Activated naive CD4-positive, alpha-beta T cell treated with Interleukin-2 at 50 U/mL for 16 hours (primary cell): ENCODE measurements around the gene TRHDE.

Source experiments
- DNase-seq: peaks from one replicate; pipeline ENCODE4 v3.0.0-alpha.2; 2020

Gene TRHDE

DNA sequence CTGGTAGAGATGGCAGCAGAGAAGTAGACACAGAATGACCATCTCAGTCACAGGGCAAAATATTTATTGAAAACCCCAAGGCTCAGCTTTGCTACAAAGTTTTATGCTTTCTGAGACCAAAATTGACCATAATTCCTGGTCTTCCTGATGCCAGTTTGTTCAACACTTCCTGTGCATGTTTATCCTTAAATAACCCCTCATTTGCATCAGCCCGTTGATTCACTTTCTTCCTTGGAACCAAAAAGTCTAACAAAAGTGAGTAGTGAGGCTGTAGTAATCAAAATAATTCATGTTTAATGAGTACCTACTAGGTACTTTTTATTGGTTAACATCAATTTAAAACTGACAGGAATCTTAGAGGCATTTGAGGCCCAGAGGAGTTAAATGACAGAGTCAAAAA is 51.7 kb downstream of the TRHDE start:
- no peak for DNase-seq

DNA sequence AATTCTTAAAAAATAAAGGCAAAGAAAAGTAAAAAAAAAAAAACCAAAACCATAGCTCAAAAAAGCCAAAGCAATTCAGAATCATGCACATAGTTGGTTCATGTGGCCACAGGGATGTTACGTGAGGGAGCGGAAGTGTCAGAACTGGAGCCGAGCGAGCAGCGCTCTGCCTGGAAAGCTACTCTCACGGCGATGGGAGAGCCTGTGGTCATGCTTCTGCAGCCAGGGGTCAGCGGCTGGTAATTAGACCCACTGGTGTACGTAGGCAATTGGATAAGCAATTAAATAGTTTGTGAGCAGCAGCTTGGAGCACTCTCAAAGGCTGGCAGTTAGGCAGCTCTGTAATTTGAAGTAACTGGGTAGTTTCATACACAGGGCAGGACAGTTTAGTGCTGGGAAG is 58.1 kb downstream of the TRHDE start:
- DNase-seq, result no peak

DNA sequence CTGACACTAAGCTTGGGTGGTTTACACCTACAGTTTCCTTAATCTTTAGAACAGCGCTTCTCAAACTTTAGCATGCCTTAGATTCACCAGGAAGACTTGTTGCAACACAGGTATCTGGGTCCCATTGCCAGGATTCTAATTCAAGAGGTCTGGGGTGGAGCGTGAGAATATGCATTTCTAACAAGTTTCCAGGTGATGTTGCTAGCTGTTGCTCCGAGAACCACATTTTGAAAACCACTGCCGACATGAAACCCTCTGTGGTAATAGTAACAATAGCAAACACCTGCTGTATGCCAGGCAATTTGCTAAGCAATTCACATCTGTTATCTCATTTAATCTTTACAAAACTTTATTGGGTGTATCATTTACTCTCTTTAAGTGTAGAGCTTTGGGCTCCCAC is 58.6 kb downstream of the TRHDE start:
- DNase-seq, result no peak

DNA sequence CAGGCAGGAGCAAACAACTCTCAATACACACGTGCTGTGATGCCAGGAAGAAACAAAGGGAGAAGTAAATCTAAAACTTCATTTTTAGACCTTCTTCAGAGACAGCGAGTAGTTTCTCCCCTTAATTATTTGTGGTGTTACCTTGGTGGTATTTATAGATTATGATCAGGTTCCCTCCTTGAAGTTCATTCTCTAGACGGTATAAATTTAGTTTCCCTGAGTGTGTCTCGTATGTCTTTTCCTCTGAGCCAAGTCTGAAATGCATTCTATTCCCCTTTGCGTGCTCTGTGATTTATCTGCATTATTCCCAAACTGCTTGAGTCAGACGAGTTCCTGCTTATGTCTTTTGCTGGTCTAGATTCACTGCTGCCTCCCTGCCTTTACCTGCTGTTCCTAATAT is 65.2 kb downstream of the TRHDE start:
- DNase-seq, result no peak

DNA sequence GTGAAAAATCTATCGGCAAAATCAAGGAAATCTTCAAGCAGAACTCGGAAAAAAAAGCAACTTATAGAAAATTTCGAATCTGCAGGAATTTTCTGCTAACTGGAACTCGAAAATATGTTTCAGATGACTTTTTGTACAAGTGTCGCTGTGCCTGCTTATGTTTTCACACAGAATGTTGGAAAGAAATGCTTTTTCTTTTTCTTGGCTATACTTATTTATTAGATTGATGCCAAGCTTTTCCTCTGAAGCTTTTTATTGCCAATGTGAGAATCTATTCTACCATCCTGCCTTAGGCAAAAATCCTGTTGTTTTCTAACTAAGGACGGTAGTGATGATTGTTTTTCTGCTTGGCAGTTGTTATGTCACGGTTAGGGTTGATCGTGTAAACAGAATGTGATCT is 65.8 kb downstream of the TRHDE start:
- DNase-seq, result no peak

DNA sequence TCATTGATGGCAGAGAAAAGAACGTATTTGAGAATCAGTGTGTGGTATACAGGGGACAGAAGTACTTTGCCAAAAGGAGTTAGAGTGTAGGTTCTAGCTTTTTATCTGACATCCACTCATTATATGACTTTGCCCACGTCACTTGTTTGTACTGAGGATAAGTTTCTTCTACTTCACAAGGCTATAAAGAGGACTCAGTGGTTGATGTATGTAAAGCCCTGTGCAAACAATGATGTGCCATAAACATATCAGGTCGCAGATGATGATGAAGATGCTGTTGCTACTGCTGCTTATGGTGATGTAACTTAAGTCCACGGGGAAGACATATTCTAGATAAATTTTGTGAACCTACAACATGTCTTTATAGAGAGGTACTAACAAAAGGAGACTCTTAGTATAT is 66.3 kb downstream of the TRHDE start:
- no peak for DNase-seq

DNA sequence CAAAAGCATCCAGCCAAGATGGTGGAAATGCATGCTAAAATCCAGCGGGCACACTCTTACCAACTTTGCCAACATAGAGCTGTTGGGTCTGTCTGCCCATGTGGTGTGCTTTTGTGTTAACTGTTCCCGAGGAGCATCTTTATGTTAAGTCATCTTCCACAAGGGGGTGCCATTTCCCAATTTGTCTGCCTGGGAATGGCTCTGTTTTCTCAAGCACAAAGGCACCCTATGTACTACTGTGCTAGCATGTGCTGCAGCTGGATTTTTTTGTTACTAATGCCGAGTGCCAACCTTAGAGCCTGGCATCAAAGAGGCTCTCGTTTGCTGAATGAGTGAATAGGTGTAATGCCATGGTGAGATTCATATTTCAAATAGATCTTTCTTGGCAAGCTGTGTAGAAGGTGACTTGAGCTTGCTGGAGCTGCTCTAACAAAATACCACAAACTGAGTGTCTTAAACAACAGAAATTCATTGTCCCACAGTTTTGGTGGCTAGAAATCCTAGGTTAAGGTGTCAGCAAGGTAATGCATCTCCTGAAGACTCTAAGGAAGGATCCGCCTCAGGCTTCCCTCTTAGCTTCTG is 74.3 kb downstream of the TRHDE start:
- peak; percentile 3 for DNase-seq

DNA sequence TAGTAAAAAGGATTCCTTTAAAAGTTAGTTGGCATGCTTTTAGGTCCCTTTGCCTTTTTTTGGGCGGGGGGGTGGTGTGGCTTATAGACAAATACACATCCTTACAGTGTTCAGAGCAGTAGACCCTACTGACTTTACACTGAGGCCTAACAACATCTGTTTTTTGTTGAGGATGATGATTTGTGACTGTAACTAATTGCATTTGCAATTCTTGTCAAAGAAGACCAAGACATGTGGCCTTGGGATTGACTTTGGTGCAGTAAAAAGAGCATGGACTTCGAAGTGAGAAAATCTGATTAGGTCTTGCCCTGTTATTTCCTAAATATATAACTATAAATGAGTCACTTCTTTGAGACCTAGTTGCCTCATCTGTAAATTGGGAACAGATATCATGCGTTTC is 77.3 kb downstream of the TRHDE start:
- no peak for DNase-seq

DNA sequence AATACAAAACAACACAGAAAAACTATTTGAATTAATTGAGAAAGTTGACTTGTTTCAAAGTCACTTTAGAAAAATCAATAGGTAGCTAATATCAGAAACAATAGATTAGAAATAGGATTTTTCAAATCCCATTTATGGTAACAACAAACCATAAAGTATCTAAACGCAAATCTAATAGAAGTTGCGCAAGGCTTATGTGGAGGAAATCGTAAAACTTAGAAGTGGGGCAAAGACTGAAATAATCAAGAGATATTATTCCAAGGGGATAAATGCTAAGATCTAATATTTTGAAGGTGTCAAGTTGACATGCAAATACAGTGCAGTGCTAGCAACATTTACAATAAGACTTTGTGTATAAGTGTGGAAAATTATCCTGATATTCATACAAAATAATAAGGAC is 87.2 kb downstream of the TRHDE start:
- DNase-seq, result no peak

DNA sequence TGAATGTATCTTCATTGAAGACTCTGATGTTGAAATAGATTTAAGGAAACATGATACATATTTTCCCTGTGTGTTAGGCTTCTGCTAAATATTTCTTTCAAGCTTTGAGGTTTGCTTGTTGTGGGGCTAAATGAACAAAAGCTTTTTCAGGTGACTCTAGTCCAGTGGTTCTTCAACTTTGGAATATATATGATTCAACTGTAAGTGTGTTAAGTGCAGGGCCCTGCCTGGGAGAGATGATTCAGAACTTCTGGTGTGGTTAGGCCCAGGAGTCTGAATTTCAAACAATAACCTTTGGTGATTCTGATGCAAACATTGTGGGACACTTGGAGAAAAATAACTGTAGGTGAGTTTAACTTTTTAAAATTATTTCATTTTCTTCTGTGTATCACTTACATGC is 93.0 kb downstream of the TRHDE start:
- DNase-seq, result no peak

DNA sequence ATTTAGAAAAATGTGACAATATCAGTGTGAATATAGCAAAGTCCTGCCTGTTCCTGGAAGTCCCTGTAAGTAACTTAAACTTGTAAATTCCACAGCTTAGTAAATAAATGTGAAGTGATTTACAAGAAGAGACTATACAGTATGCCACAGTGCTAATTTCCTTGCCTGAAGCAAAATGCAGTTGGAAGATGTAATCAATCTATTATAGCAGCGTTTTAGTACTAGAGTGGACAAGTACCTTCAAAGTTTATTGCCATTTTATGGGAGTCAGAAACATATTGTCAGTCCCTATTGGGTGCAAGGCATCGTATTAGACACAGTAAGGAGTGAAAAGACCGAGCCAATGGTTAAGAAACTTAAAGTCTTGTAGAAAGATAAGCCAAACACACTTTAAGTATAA is 94.1 kb downstream of the TRHDE start:
- DNase-seq, result no peak

DNA sequence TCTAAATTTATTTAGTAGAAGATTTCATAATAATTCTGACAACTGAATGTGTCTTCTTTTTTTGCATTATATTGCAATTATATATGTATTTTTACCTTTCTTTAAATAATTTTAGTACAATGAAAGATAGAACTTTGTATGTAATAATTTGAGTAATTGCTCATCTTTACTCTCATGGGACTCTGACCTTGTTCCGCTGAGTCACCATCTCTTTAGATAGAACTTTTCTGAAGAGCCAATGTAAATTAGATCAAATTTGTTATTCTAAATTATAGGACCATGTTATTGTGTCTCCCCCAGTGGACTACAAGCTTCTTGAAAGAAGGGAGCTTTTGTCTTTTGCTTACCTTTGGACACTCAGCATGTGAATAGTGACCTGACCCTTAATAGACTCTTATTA is 96.1 kb downstream of the TRHDE start:
- DNase-seq, result no peak

DNA sequence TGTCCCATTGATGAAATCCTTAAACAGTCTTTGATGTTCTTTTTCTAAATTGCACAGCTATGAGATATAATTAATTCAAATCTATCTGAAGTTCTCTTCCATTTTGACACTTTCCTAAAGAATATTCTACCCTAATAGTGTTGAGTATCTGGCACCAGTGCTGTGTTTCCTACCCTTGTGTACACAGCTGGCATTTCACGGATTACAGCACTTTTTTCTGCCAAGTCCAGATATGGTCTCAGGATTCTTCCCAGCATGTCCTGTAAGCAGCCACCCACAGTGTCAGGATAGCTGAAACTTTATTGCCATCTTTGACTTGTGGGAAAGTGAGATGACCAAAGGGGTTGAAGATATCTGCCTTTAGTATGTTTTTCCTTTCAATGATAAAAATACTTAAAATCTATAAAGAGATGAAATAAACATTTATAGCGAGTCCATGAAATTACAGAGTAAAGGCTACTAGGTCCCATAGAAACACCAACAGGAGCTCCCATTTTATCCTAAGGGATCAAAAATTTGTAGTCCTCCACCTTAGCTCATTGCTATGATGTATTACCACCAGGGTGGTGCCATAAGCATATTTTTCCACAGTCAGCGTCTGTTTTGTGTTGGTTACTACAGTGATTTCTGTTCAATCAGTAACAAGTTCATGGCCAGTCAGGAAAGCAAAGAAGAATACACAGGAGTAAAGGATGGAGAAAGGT is 96.7 kb downstream of the TRHDE start:
- no peak for DNase-seq

DNA sequence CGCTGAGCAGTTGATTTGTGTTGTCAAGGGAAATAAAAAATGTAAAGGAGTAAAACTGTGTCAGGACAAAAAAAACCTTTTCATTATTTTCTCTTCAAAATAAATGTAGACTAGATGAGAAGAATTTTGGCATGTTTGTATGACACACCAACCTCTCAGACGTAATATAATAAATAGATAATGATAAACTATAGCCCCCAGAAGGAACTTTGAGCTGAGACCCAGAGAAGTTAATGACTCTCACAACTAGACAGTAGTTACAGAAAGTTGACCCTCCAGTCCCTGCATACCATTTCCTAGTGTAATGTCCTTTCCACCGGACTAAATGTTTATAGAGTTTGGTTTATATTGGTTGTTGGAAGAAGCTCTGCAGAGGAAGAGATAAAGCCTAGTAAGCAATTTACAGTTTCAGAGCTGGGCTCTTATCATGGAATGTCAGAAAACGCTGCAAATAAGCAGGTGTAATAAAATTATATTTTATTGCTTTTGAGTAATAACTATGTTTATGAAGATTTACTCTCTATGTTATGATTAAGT is 97.3 kb downstream of the TRHDE start:
- DNase-seq, result no peak

DNA sequence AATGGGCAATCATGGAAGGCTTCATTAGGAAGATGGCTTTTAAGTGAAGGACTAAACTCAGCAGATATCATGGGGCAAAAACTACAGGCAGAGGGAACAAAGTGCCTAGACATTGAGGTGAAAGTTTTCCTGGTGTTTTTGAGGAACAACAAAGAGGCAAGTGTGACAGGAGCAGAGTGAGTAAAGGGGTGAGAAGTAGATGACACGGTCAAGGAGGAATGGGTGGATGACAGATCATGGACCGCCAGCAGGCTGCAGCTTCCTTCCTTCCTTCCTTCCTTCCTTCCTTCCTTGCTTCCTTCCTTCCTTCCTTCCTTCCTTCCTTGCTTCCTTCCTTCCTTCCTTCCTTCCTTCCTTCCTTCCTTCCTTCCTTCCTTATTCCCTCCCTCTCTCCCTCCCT is 108.3 kb downstream of the TRHDE start:
- no peak for DNase-seq

DNA sequence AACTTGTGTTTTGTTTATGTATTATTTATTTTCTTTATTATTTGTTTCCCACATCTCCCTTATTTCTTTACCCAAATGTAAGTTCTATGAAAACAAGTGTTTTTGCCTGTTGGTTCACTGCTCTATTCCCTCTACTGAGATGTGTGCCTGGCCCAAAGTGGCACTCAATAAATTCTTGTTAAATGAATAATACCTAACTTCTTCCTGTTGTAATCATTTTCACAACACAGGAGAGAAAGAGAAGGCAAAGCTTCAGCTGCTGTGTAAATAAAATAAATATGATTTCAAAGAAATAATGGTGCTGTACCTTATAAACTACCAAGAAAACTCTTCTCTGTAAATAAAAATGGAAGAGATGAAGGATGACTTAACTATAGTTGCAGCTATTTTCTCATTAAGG is 116.2 kb downstream of the TRHDE start:
- no peak for DNase-seq

DNA sequence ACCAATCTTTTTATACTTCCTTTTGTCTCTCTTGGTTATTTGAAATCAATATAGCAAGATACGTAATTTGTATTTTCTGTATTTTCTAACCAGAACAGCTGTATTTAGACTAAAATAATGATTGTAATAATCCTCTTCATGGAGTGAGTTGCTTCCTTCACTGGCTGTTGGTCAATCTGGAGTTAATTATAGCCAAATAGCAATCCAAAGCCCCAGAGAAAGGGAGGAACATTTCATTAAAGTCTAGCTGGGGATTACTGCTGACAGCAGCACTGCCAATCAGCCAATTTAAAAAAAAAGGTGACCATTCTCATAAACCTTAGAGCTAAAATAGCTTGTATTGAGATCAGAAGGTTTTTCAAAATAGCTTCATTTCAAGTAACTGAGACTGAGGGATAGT is 118.0 kb downstream of the TRHDE start:
- DNase-seq, result no peak

DNA sequence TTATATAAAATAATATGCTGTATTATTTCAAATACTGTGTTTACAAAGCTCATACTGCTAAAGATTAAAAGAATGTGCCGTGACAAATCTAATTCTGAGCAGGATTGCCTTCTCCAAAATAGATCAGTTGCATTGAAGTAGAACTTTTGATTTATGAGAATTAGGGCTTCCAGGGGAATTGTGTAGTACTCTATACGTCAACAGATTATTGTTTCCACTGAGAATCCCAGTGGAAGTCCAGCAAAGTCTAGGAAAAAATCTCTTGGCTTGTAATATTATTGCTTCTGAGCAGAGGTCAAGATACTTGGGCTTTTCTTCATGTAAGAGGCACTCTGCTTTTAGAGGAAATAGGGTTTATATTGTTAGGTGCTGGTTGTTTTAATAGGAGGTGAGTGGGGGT is 133.9 kb downstream of the TRHDE start:
- no peak for DNase-seq

DNA sequence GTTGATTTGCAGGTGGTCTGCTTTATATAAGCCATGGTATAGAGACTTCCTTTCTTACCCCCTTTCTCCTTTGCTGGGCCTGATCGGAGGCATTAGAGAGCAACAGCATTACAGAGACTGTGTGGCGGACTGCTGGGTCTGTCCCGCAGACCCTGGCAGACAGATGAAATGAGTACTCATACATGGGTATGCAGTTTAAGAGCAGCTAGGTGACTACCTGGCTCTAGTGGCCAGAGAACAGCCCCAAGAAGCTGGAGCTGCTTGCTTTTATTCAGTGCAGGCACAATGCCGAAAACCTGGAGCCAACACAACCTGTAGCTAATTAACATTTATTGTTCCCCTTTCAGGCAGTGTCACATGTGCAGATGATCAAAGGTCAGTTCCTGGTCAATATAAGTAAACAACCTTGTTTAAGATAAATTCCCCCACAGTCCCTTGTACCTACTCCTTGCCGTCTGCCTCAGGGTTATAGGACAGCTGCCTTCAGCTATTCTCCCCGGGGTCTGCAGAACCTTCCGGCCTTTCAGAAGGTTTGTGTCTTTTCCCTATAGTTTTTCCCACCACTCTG is 160.0 kb downstream of the TRHDE start:
- DNase-seq, result no peak

DNA sequence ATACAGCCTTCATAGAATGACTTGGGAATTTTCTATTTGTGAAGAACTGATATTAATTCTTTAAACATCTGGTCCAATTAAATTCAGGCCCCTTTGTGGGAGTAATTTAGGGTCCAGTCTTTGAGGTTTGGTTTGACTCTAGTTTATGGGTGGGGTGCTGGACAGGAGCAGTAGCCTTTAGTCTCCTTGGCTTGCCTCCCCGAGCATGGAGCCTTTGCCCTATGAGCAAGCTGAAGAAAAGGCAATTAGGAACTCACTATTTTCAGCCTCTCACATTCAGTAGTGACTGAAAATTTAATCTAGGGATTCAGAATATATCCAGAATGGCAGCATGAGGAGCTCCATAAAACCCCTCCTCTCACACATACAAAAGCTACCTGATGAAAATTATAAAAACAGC is 161.1 kb downstream of the TRHDE start:
- DNase-seq, result no peak

DNA sequence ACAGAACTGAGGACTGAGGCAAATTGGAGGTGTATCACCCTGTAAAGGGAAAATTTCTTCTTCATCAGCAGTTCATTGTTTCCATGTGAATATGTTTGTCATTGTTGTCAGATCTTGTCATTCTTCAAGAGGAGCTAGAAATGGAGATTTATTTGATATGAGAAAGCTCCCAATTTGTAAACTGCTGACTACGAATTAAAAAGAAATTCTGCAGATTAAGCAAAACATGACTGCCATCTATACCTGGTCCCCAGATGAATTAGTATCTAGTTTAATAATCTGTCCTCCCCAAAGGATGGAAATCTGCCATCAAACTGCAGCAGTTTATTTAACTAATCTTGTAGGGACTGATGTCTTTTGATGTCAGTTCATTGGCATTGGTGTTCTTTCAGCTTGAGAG is 162.8 kb downstream of the TRHDE start:
- no peak for DNase-seq

DNA sequence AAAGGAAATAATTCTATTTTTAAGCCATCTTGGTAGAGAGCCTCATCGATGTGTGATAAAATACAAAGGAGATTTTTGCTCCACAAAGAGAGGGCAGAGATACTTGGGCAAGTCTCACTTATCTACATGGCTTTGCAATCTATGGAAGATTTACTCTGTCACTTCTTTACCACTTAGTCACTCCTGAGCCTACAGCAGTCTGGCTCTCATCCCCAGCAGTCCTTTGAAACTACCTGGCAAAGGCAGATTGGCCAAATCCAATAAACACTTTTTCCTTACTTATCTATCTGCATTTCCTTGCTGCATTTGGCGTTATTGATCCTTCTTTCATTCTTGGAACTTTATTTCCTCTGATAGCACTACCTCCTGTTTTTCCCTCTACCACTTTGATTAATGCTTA is 170.0 kb downstream of the TRHDE start:
- DNase-seq, result no peak

DNA sequence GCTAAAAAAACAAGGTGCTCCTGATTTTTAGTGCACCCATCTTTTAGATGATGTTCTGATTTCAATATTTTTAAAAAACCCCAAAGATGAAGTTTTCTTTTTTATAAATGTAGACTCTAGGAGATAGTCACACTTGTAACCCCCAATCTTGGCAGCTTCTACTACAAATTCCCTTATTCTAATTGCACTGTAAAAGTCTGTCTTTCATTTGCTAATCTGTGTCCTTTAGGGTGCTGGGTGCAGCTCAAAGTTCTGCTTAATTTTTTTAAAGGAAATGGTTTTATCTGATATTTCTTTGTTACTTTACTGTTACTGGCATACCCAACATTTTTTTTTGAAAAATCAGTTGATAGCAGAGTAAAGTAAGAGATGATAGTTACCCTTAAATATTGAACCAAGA is 172.0 kb downstream of the TRHDE start:
- no peak for DNase-seq

DNA sequence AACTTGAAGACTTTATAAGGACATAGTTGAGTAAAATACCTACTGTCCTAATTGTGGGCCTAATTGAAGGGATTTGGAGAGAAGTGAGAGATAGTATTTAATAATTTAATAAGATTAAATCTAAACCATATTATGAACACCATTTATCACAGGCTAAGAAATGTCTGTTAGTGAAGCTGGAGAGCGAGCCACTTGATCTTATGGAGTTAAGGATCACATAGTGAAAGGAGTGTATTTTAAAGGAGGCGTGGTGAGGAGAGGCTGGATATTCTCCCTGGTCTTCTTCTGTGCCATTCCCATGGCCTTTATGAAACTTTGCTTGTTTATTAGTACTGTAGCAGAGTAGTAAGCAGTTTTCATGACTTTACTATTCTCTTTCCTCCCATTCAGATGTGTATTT is 172.4 kb downstream of the TRHDE start:
- no peak for DNase-seq

DNA sequence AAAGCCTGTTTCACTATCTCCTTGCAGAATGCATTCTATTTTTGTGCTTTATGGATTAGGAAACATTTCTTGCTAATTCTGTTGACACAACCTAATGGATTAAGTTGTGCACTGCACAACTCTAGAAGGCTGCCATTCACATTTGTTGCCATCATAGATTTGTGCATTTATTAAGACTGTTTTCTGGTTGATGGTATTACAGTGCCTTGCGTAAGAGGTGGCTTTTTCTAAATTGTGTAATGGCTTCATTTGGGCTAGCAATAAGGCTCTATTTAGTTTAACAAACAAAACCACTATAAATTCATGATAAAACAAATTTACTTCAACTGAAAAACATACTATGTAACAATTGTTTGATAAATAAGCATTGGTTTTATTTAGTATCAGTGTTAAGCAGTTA is 175.9 kb downstream of the TRHDE start:
- no peak for DNase-seq
